NT2/D1 (cell line): ENCODE measurements around the gene IRGC.

ENCODE experiments used
- YY1 ChIP-seq: IDR thresholded peaks from 2 replicates; pipeline ENCODE4 v1.6.1; 2011; ENCODE audit not compliant: insufficient read length, insufficient read depth
- ZNF274 ChIP-seq: IDR thresholded peaks from 2 replicates; pipeline ENCODE4 v1.6.1; 2011; ENCODE audit warnings: mild to moderate bottlenecking, low read depth, low read length

- TF ChIP-seq ZNF274 = no peak
- no peak for TF ChIP-seq YY1
These were observed 7.2 kb upstream of the IRGC start for GRCh38 chr19:43708716-43709115.
